SK-N-SH treated with all-trans-retinoic acid at 6 μM for 48 hours (cell line): ENCODE data around the gene CHRNA9.
"Not testable (repeated sequence)": the region's sequence is repeated elsewhere in the genome, so short reads cannot be mapped to it uniquely, and the experiment has no call there.

Experiments
- ZFP30 ChIP-seq: fragments of 450-650 bp; formaldehyde crosslinking; IDR thresholded peaks from 2 replicates; pipeline ENCODE4 v1.5.0; 2022; ENCODE audit warnings: mild to moderate bottlenecking, moderate library complexity
- TF ChIP-seq, protein P1 (sequence below): fragments of 250-450 bp; sonication (Bioruptor Pico); IDR thresholded peaks from 2 replicates; pipeline ENCODE4 v1.8.0; 2020; ENCODE audit warnings: mild to moderate bottlenecking, moderate library complexity, borderline replicate concordance

DNA sequence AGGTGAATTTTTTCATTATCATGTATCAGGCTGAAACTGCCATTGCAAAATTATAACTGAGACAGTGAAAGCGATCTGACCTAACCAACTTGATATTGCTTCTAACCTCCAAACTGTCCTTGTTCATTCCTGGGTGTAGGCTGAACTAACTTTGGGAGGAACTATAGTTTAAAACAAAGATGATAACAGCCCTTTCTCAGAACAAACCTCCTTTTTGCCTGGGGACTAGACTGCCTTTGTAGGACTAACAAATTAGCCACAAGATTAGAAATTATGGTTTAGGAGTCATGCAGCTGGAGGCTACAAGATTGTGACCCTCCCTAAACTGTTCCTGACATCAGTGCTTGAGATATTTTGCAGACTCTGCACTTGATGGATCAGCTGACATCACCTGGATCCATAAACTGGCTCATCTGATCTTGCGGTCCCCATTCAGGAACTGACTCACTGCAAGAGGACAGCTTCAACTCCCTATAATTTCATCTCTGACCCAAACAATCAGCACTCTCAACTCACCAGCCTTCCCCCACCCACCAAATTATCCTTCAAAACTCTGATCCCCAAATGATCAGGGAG is 44.4 kb upstream of the CHRNA9 start:
- TF ChIP-seq ZFP30 (CRISPR knock-in tag): not testable (repeated sequence)
- TF ChIP-seq, protein P1, sequence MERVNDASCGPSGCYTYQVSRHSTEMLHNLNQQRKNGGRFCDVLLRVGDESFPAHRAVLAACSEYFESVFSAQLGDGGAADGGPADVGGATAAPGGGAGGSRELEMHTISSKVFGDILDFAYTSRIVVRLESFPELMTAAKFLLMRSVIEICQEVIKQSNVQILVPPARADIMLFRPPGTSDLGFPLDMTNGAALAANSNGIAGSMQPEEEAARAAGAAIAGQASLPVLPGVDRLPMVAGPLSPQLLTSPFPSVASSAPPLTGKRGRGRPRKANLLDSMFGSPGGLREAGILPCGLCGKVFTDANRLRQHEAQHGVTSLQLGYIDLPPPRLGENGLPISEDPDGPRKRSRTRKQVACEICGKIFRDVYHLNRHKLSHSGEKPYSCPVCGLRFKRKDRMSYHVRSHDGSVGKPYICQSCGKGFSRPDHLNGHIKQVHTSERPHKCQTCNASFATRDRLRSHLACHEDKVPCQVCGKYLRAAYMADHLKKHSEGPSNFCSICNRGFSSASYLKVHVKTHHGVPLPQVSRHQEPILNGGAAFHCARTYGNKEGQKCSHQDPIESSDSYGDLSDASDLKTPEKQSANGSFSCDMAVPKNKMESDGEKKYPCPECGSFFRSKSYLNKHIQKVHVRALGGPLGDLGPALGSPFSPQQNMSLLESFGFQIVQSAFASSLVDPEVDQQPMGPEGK: not testable (repeated sequence)
